Myocyte (in vitro differentiated cells): ENCODE measurements around the gene ZSCAN2. TPM values are rescaled to one million over a fixed set of nuclear protein-coding genes. Genes with fewer than 3 reads are reported as not detected.
A peak's percentile ranks its signal among the peaks of the same experiment; 100 is the strongest.
"Not testable (repeated sequence)": the region's sequence is repeated elsewhere in the genome, so short reads cannot be mapped to it uniquely, and the experiment has no call there.

Source experiments
- DNase-seq: peaks from one replicate; pipeline ENCODE4 v3.0.0-alpha.2; 2012; ENCODE audit warnings: low read depth
- polyA plus RNA-seq: library from polyadenylated mRNA; unstranded; fragments of >200 nt; gene quantifications from one replicate; pipeline ENCODE4 v1.2.1, GENCODE V29; 2012; ENCODE audit warnings: missing spikeins
- total RNA-seq: library from RNA; depleted of rRNA; stranded (reverse); fragments of >200 nt; gene quantifications from 2 replicates; pipeline ENCODE4 v1.2.3, GENCODE V29; 2014

Gene ZSCAN2
- total RNA-seq: 13.3 and 20.1 TPM in 2 replicates
- polyA plus RNA-seq: 16.1 TPM

GRCh38 chr15:84600687-84601554 lies at the start of gene ZSCAN2:
Gene ZSCAN2 (plus strand): TSS chr15:84601009. CDS start chr15:84603928, 2,919 bp downstream.
- peak; percentile 97 for DNase-seq

GRCh38 chr15:84551624-84552023 lies 49.2 kb upstream of the ZSCAN2 start:
- not testable (repeated sequence) for DNase-seq

- peak; percentile 68 for DNase-seq
These were observed 47.9 kb upstream of the ZSCAN2 start for GRCh38 chr15:84552896-84553295.

- not testable (repeated sequence) for DNase-seq
These were observed 44.1 kb upstream of the ZSCAN2 start for GRCh38 chr15:84556690-84557089.

- not testable (repeated sequence) for DNase-seq
These were observed 32.8 kb upstream of the ZSCAN2 start for GRCh38 chr15:84568021-84568420.

- DNase-seq: peak; percentile 61
These were observed 30.6 kb upstream of the ZSCAN2 start for GRCh38 chr15:84570164-84570735.

GRCh38 chr15:84572231-84572630 lies 28.6 kb upstream of the ZSCAN2 start:
- DNase-seq: no peak

- DNase-seq: no peak
These were observed 25.3 kb upstream of the ZSCAN2 start for GRCh38 chr15:84575493-84575892.

GRCh38 chr15:84577891-84578290 lies 22.9 kb upstream of the ZSCAN2 start:
- DNase-seq: not testable (repeated sequence)

GRCh38 chr15:84579261-84579721 lies 21.5 kb upstream of the ZSCAN2 start:
- DNase-seq: peak; percentile 28

GRCh38 chr15:84581676-84582428 lies 19.0 kb upstream of the ZSCAN2 start:
- DNase-seq: not testable (repeated sequence)

GRCh38 chr15:84582583-84583157 lies 18.1 kb upstream of the ZSCAN2 start:
- peak; percentile 51 for DNase-seq

- peak; percentile 33 for DNase-seq
These were observed 16.9 kb upstream of the ZSCAN2 start for GRCh38 chr15:84583921-84584320.

GRCh38 chr15:84586696-84587095 lies 14.1 kb upstream of the ZSCAN2 start:
- no peak for DNase-seq

- DNase-seq: peak; percentile 84
These were observed 12.5 kb upstream of the ZSCAN2 start for GRCh38 chr15:84588053-84588874.

GRCh38 chr15:84590406-84590805 lies 10.4 kb upstream of the ZSCAN2 start:
- DNase-seq: no peak

- no peak for DNase-seq
These were observed 9.0 kb upstream of the ZSCAN2 start for GRCh38 chr15:84591815-84592214.

GRCh38 chr15:84594617-84595290 lies 6.1 kb upstream of the ZSCAN2 start:
- DNase-seq: no peak

GRCh38 chr15:84595660-84596059 lies 5.1 kb upstream of the ZSCAN2 start:
- peak; percentile 6 for DNase-seq

GRCh38 chr15:84597296-84597695 lies 3.5 kb upstream of the ZSCAN2 start:
- DNase-seq: no peak
